ENCODE results near the gene MN1.

MN1 gene

DNA sequence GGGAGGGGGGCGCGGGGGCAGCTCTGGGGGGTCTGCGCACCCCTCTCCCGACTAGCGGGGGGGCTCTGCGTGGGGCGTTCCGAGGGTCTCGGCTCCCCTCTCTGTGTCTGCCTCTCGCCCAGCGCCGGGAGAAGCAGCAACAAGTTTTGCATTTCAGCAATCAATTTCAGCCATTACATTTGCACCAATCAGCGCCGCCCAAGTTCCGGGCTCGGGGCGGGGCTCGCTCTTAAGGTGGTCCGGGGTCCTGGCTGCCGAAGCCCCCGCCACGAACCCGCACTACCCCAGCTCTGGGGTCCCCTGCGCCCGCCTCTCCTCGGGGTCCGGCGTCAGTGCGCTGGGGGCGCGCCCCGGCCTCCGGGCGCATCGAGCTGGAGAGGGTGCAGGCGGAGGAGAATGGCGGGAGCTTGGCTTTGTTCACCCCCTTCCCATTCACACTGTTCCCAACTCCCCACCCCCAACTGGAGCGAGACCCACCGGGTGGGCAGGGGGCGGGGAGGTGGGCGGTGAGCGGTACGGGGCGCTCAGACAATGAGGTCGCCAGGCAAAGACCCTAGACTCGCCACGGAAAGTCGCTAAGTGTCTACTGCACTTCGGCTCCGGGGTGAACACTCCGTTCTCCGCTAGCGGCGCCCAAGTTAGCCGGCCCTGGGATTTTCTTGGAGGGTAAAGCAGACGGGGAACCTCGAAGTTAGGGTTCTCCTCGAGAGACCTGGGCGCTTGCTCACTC, at the start of gene MN1:
MN1 (minus strand) TSS at position 141 of the 730 bp plus-strand sequence. CDS start 1,213 bp downstream, outside the sequence.
- in situ Hi-C loops (cut with HindIII; ENCODE audit: low sequenced_read_pairs), result no loop called here

GRCh38 chr22:27850000-27850521, 48.5 kb upstream of the MN1 start:
- in situ Hi-C loops (cut with HindIII; ENCODE audit: low sequenced_read_pairs), result no loop called here

GRCh38 chr22:27848005-27848404, 46.4 kb upstream of the MN1 start:
- in situ Hi-C loops (cut with HindIII; ENCODE audit: low sequenced_read_pairs), result no loop called here

- in situ Hi-C loops (cut with HindIII; ENCODE audit: low sequenced_read_pairs), result no loop called here
Measured at GRCh38 chr22:27846910-27847309, 45.4 kb upstream of the MN1 start.

- in situ Hi-C loops (cut with HindIII; ENCODE audit: low sequenced_read_pairs), result no loop called here
Measured at GRCh38 chr22:27846248-27846757, 44.7 kb upstream of the MN1 start.

DNA sequence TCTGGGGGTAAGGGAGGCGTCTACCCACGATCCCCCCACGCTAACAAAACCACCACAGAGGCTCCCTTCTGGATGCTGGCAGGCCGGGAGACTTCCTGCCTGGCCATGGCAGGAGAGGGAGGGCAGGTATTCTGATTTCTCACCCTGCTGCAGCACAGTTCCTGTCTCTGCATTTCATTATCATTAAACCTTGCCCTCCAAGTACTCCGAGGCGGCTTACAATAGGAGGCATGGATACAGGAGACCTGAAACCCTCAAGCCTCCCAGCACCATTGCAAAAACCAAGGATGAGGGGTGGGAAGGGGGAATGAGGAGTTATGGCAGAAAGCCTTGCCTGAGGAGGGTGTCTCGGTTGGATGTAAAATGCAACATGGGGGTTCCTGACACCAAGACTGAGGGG, 44.1 kb upstream of the MN1 start:
- in situ Hi-C loops (cut with HindIII; ENCODE audit: low sequenced_read_pairs), result no loop called here

- in situ Hi-C loops (cut with HindIII; ENCODE audit: low sequenced_read_pairs), result no loop called here
Measured at GRCh38 chr22:27844656-27845591, 43.4 kb upstream of the MN1 start.

DNA sequence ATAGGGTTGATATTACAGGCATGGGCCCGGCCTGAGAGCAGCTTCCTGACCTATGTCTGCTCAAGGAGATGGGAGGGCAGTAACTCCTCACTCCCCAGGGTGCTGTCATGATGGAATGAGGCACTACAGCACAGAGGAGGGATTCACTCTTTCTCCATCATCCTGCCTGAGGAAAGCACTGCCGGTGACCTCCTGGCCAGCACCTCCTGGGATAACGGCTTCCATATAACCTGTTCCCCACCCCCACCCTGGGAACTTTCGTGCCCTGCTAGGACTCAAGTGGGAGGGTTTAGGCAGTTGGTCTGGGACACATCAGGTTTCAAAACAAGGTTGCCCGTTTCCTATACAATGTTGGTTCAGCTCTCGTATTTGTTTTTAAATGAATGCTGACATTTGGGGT, 42.7 kb upstream of the MN1 start:
- in situ Hi-C loops (cut with HindIII; ENCODE audit: low sequenced_read_pairs), result no loop called here

GRCh38 chr22:27843441-27843840, 41.9 kb upstream of the MN1 start:
- in situ Hi-C loops (cut with HindIII; ENCODE audit: low sequenced_read_pairs), result no loop called here

DNA sequence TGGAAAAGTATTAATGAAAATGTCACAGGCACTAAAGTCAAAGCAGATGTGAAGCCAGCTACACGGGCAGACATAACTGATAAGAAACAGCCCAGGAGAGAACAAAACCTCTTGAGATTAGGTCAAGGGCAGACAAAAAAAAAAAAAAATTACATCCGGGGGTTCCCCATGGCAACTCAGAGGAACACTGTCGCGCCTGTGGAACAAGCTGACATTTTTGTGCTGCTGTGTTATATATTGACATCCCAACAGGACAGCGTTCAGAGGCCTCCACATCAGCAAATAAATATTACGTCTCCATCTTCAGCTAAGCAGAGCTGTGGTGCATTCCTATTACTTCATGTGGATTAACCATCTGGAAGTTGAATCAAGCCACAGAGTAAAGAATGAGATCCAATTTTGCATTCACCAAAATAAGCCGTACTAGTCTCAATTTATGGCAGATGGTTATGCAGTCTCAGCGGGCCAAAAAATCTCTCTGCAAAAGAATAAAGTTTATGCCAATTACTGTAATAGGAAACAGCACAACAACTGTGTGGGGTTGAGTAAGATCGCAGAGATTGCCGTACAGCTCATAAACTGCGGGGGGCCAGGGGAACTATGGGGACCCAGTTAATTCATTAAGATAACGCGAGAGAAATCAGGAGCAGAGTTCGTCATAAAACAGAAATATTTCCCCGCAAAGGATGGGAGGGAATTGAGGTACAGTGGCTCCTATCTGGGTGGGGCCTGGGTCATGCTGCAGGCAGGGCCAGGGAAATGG, 41.3 kb upstream of the MN1 start:
- in situ Hi-C loops (cut with HindIII; ENCODE audit: low sequenced_read_pairs), result no loop called here

GRCh38 chr22:27842201-27842600, 40.6 kb upstream of the MN1 start:
- in situ Hi-C loops (cut with HindIII; ENCODE audit: low sequenced_read_pairs), result no loop called here

DNA sequence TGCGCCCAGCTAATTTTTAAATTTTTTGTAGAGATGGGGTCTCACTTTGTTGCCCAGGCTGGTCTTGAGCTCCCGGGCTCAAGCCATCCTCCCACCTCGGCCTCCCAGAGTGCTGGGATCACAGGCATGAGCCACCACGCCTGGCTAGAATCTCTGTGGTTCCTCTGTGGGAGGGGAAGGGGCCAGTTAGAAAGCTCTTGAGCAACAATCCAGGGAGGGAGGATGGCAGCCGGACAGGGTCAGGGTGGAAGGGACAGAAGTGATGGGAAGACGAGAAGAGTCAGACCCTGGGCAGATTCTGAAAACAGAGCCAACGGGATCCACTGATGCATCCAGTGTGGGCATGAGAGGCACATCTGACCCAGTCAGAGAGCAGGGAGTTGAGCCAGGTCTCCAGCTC, 38.9 kb upstream of the MN1 start:
- in situ Hi-C loops (cut with HindIII; ENCODE audit: low sequenced_read_pairs), result no loop called here

- in situ Hi-C loops (cut with HindIII; ENCODE audit: low sequenced_read_pairs), result no loop called here
Measured at GRCh38 chr22:27839057-27839660, 37.6 kb upstream of the MN1 start.

DNA sequence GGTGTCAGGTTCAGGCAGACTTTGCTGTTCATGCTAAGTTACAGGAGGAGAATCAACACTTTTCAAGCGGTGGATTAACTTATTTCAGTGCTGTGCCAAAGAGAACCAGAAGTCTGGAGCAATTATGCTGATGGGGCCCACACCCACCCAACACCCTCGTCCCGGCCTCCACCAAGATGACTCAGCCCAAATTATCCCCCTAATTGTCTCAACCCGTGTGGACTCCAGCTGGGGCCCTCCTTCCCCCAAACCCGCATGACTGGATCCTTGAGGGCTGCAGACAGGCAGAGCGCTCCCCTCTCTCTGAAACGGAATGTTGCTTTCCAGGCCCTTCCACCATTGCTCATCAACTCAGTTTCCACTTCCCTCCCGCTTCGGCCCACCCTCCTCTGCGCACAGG, 34.6 kb upstream of the MN1 start:
- in situ Hi-C loops (cut with HindIII; ENCODE audit: low sequenced_read_pairs), result no loop called here

GRCh38 chr22:27835446-27835845, 33.9 kb upstream of the MN1 start:
- in situ Hi-C loops (cut with HindIII; ENCODE audit: low sequenced_read_pairs), result no loop called here

DNA sequence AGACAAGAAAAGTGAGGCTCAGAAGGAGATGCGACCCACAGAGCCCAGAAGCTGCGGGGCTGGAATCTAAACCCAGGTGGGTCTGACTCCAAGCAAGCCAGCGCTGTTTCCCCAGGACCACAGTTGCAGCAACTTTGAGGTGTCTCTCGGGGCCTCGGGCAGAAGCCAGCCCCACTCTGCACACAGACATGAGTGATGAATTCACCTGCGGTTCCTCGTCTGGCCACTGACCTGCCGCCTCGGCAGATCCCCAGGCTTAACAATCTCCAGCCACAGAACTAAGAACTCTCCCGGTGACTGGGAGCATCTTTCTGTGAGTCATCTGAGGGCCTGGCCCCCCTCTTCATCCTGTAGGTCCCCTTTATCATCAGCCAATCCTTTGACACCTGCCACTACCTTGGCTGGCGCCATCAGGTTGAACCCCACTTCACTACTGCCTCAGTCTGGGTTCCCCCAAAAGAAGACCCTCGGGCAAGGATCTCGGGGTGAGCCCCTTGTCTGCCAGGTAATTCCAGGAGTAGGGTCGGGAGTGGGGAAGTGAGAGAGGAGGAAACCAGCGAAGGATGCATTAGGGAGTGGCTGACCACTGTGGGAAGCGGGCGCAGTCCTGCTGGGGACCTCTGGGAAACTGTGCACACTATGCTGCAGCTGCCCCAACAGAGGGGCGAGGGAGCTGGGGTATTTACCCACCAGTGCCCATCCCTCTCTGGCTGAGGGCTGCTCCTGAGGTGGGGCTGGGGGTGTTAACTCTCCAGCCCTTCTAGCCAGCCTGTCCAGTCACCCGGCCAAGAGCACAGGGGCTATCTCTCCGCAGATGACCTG, 33.0 kb upstream of the MN1 start:
- in situ Hi-C loops (cut with HindIII; ENCODE audit: low sequenced_read_pairs), result no loop called here

- in situ Hi-C loops (cut with HindIII; ENCODE audit: low sequenced_read_pairs), result no loop called here
Measured at GRCh38 chr22:27833803-27834202, 32.2 kb upstream of the MN1 start.

GRCh38 chr22:27832606-27833005, 31.1 kb upstream of the MN1 start:
- in situ Hi-C loops (cut with HindIII; ENCODE audit: low sequenced_read_pairs), result no loop called here

DNA sequence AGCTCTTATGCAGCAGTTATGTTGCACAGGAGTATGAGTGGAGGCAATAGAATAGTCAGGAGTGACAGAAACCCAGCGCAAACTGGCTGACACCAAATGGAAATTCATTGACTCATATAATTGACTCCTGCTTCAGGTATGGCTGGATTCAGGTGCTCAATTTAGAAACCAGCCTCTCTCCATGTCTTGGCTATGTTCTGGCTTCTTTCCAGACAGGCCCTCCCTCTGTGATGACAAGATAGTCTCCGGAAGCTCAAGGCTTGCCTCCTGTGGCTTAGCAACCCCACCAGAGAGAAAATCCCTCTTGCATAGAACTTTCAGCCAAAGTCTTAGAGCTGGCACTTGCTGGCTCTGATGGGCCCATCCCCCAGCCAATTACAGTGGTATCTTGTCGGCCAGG, 28.1 kb upstream of the MN1 start:
- in situ Hi-C loops (cut with HindIII; ENCODE audit: low sequenced_read_pairs), result no loop called here

Data from DLD1 (cell line).